C4-2B (cell line): ENCODE data around the gene TMEM156.

ENCODE experiments used
- ZFX ChIP-seq: fragments of 450-650 bp; IDR thresholded peaks from 2 replicates; pipeline ENCODE4 v1.6.1; 2017
- TF ChIP-seq, protein P1 (sequence below): fragments of 450-650 bp; conservative IDR thresholded peaks from 2 replicates; pipeline ENCODE4 v1.5.1; 2017; ENCODE audit warnings: mild to moderate bottlenecking

DNA sequence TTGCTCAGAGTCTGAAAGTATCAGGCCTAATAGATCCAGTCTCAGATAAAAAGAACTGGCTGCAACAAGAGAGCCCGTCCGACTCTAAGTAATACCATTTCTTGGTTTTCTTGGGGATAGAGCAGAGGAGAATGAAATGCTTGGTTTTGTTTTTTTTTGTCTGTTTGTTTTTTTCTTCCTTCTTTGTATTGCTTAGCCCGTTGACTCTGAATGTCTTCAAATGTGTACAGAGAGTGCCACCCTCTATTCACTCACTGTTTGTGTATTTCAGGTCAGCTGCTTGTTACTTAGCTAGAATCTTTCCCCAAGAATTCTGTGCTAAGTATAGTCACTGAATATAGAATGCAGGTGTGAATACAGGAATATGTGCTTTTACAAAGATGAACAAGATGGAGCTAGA, 5.7 kb upstream of the TMEM156 start:
- TF ChIP-seq, protein P1, sequence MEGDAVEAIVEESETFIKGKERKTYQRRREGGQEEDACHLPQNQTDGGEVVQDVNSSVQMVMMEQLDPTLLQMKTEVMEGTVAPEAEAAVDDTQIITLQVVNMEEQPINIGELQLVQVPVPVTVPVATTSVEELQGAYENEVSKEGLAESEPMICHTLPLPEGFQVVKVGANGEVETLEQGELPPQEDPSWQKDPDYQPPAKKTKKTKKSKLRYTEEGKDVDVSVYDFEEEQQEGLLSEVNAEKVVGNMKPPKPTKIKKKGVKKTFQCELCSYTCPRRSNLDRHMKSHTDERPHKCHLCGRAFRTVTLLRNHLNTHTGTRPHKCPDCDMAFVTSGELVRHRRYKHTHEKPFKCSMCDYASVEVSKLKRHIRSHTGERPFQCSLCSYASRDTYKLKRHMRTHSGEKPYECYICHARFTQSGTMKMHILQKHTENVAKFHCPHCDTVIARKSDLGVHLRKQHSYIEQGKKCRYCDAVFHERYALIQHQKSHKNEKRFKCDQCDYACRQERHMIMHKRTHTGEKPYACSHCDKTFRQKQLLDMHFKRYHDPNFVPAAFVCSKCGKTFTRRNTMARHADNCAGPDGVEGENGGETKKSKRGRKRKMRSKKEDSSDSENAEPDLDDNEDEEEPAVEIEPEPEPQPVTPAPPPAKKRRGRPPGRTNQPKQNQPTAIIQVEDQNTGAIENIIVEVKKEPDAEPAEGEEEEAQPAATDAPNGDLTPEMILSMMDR = no peak
- TF ChIP-seq ZFX = no peak
